Transverse colon (tissue), 4 donors: ENCODE results near the gene TBC1D9. TPM values are rescaled to one million over a fixed set of nuclear protein-coding genes. Genes with fewer than 3 reads are reported as not detected.

ENCODE experiments used
- DNase-seq: peaks from one replicate; pipeline ENCODE4 v3.0.0-alpha.2; 2019
- H3K27ac ChIP-seq, 4 donors: fragments of 200-600 bp; sonication (generic); 2 replicates each; pipeline ENCODE4 v1.5.1; 2016 to 2018; ENCODE audit warnings: inconsistent platforms in 4 of 4
- H3K27me3 ChIP-seq: fragments of 200-600 bp; sonication (generic); 2 replicates; pipeline ENCODE4 v1.5.1; 2017; ENCODE audit warnings: inconsistent platforms
- H3K36me3 ChIP-seq, 4 donors: fragments of 200-600 bp; sonication (generic); 2 replicates each; pipeline ENCODE4 v1.5.1; 2017 to 2019; ENCODE audit warnings: inconsistent platforms in 4 of 4
- H3K4me1 ChIP-seq, 4 donors: fragments of 200-600 bp; sonication (generic); 2 replicates each; pipeline ENCODE4 v1.5.1; 2017 to 2020; ENCODE audit warnings: inconsistent platforms in 4 of 4
- H3K4me3 ChIP-seq, 4 donors: fragments of 200-600 bp; sonication (generic); 1 replicate in 1 of 4; 2 replicates in 3 of 4; pipeline versions ENCODE4 v1.5.1 to v1.6.1; 2017 to 2019; ENCODE audit warnings: inconsistent platforms in 4 of 4
- H3K9me3 ChIP-seq, 2 donors: fragments of 200-600 bp; sonication (generic); 2 replicates each; pipeline ENCODE4 v1.5.1; 2017 to 2019; ENCODE audit warnings: inconsistent platforms in 2 of 2
- CTCF ChIP-seq, 5 experiments: fragments of 200-600 bp in 3 of 5; fragments of 450-650 bp in 2 of 5; sonication (generic) in 3 of 5; IDR thresholded peaks; 1 replicate in 2 of 5; 2 replicates in 3 of 5; pipeline ENCODE4 v1.5.1; 2016 to 2017; ENCODE audit warnings: antibody characterized with exemption in 5 of 5, inconsistent platforms in 3 of 5, mild to moderate bottlenecking in 2 of 5, moderate library complexity in 1 of 5
- EP300 ChIP-seq: sonication (generic); formaldehyde crosslinking; IDR thresholded peaks from one replicate; pipeline ENCODE4 v1.6.1; 2017; ENCODE audit warnings: antibody characterized with exemption, low read depth
- POLR2A ChIP-seq: fragments of 450-650 bp; IDR thresholded peaks from one replicate; pipeline ENCODE4 v1.6.1; 2016; ENCODE audit warnings: antibody characterized with exemption, mild to moderate bottlenecking, moderate library complexity
- POLR2AphosphoS5 ChIP-seq, 3 donors: sonication (generic); formaldehyde crosslinking; IDR thresholded peaks; one replicate each; pipeline ENCODE4 v1.6.1; 2016; ENCODE audit warnings: antibody characterized with exemption in 3 of 3
- WGBS, 2 donors: methylation state at CpG; one replicate each; pipeline ENCODE4 v1.1.5; 2018; ENCODE audit warnings: low coverage in 1 of 2; 5-methylcytosine and 5-hydroxymethylcytosine counted together
- in situ Hi-C, 4 donors: fragments of 200-750 bp; cut with MboI; loops; one replicate each; pipeline versions ENCODE4 v1.15.0 to v1.15.1; 2017; ENCODE audit warnings: low sequenced_read_pairs in 3 of 4, low pct_ligation_motif_present in 1 of 4, low pct_unique_long_range_greater_than_20kb in 1 of 4
- intact Hi-C: fragments of 100-400 bp; cut with DNase I; formaldehyde crosslinking; loops from one replicate; pipeline ENCODE4 v1.15.1; 2023; ENCODE audit warnings: low total_unique reads
- total RNA-seq, 4 donors: library from RNA; depleted of rRNA; stranded (reverse); fragments of >200 nt; gene quantifications; one replicate each; pipeline ENCODE4 v1.1.0, GENCODE V29; 2016

TBC1D9 gene
- total RNA-seq, 4 donors from 2014 or later: 8.2 to 21.4 (median 16.3) TPM

GRCh38 chr4:140800666-140801065, 44.5 kb upstream of the TBC1D9 start:
- in situ Hi-C loops: no loop called here
- Histone ChIP-seq H3K27ac (no peak overlapping the region), H3K36me3 (no peaks in the 10 kb centered on the region), H3K27me3 (no peaks in the 10 kb centered on the region), H3K4me1 (no peaks in the 10 kb centered on the region), H3K4me3 (no peak overlapping the region), H3K9me3 (no peaks in the 10 kb centered on the region)
- WGBS, 2 donors: 72% methylated on average over 4 to 5 of the region's 5 CpGs
- no peak for TF ChIP-seq POLR2A
- TF ChIP-seq POLR2AphosphoS5 (IDR thresholded peaks at IDR 0.05): no peak
- TF ChIP-seq CTCF (IDR thresholded peaks at IDR 0.05): no peak
- DNase-seq: peak; percentile 28
- intact Hi-C loops: no loop called here

GRCh38 chr4:140799686-140800225, 43.6 kb upstream of the TBC1D9 start:
- no peaks in the 10 kb centered on the region for H3K9me3 ChIP-seq
- no peaks in the 10 kb centered on the region for H3K36me3 ChIP-seq
- no peaks in the 10 kb centered on the region for H3K27me3 ChIP-seq
- intact Hi-C loops (no loop called here), in situ Hi-C loops (no loop called here)
- WGBS, 2 donors: 73 to 83% methylated on average over 4 to 5 of the region's 5 CpGs
- TF ChIP-seq POLR2A (no peak), POLR2AphosphoS5 (IDR thresholded peaks at IDR 0.05) (no peak), CTCF (IDR thresholded peaks at IDR 0.05) (no peak), EP300 (no peak)
- no peak for DNase-seq
- H3K27ac ChIP-seq: no peak overlapping the region
- no peaks in the 10 kb centered on the region for H3K4me1 ChIP-seq
- H3K4me3 ChIP-seq: no peak overlapping the region

GRCh38 chr4:140793291-140793690, 37.1 kb upstream of the TBC1D9 start:
- Histone ChIP-seq H3K27me3 (no peaks in the 10 kb centered on the region), H3K9me3 (no peaks in the 10 kb centered on the region), H3K4me1 (no peaks in the 10 kb centered on the region), H3K4me3 (no peak overlapping the region), H3K27ac (no peak overlapping the region), H3K36me3 (no peaks in the 10 kb centered on the region)
- WGBS, 2 donors: 60 to 77% methylated on average over 2 of the region's 2 CpGs
- DNase-seq: no peak
- in situ Hi-C loops: no loop called here
- no peak for TF ChIP-seq EP300
- TF ChIP-seq CTCF (IDR thresholded peaks at IDR 0.05): no peak
- TF ChIP-seq POLR2A: no peak
- no peak for TF ChIP-seq POLR2AphosphoS5 (IDR thresholded peaks at IDR 0.05)
- intact Hi-C loops: no loop called here

GRCh38 chr4:140790765-140791164, 34.6 kb upstream of the TBC1D9 start:
- TF ChIP-seq POLR2A (no peak), CTCF (IDR thresholded peaks at IDR 0.05) (no peak)
- peaks cover 0 to 4% of the 10 kb centered on the region in 2 donors for H3K9me3 ChIP-seq
- peak overlapping the region in 3 of 4 donors; percentile 13 to 48 (median 28) for H3K27ac ChIP-seq
- DNase-seq: peak; percentile 61
- intact Hi-C loops: no loop called here
- H3K4me1 ChIP-seq: no peaks in the 10 kb centered on the region
- H3K27me3 ChIP-seq: no peaks in the 10 kb centered on the region
- H3K4me3 ChIP-seq: no peak overlapping the region
- 73% methylated on average over 3 of the region's 3 CpGs; no CpG with 5 or more reads in 1 of the 2 donors for WGBS, 2 donors
- in situ Hi-C loops: no loop called here
- no peaks in the 10 kb centered on the region for H3K36me3 ChIP-seq
